Panc1 (cell line): Measurements from ENCODE around the gene MAGEC3.

ENCODE experiments used
- CTCF ChIP-seq: fragments of 450-650 bp; IDR thresholded peaks from 2 replicates; pipeline ENCODE4 v1.5.1; 2017; ENCODE audit warnings: mild to moderate bottlenecking
- POLR2AphosphoS5 ChIP-seq: IDR thresholded peaks from 2 replicates; pipeline ENCODE4 v1.6.1; 2012; ENCODE audit warnings: mild to moderate bottlenecking, low read depth, low read length, moderate library complexity
- REST ChIP-seq, 2 experiments: IDR thresholded peaks; 2 replicates each; pipeline ENCODE4 v1.6.1; 2011 to 2012; ENCODE audit warnings: low read depth in 2 of 2, control low read depth in 1 of 2, low read length in 1 of 2, mild to moderate bottlenecking in 1 of 2, moderate library complexity in 1 of 2; ENCODE audit not compliant: insufficient read depth in 1 of 2
- SIN3A ChIP-seq: IDR thresholded peaks from 2 replicates; pipeline ENCODE4 v1.6.1; 2012; ENCODE audit warnings: low read depth, mild to moderate bottlenecking, low read length, moderate library complexity, borderline replicate concordance; ENCODE audit not compliant: insufficient read depth

GRCh38 chrX:141832247-141832646 lies 5.9 kb upstream of the MAGEC3 start:
- no peak for TF ChIP-seq CTCF
- TF ChIP-seq SIN3A = no peak
- TF ChIP-seq POLR2AphosphoS5 = no peak
- no peak for TF ChIP-seq REST (IDR thresholded peaks at IDR 0.05; ENCODE audit: insufficient read depth in 1 of 2, low read depth in 2 of 2, low read length in 1 of 2)
